Measurements from ENCODE around the gene STX1B.
"Not testable (repeated sequence)": the region's sequence is repeated elsewhere in the genome, so short reads cannot be mapped to it uniquely, and the experiment has no call there.

Gene STX1B

GRCh38 chr16:31010585-31011325 is at the start of gene STX1B:
STX1B (minus strand) TSS chr16:31010638; CDS start chr16:31010396, 242 bp downstream.
- no peak for DNase-seq (ENCODE audit: low spot score)

- no peak for DNase-seq (ENCODE audit: low spot score)
Observed at GRCh38 chr16:31055613-31056012, 45.2 kb upstream of the STX1B start.

- peak; percentile 81 for DNase-seq (ENCODE audit: low spot score)
Observed at GRCh38 chr16:31052114-31052513, 41.7 kb upstream of the STX1B start.

GRCh38 chr16:31050280-31051030 is 40.0 kb upstream of the STX1B start:
- DNase-seq (ENCODE audit: low spot score) = no peak

GRCh38 chr16:31043898-31044481 is 33.6 kb upstream of the STX1B start:
- no peak for DNase-seq (ENCODE audit: low spot score)

- no peak for DNase-seq (ENCODE audit: low spot score)
Observed at GRCh38 chr16:31043352-31043751, 32.9 kb upstream of the STX1B start.

GRCh38 chr16:31042866-31043265 is 32.4 kb upstream of the STX1B start:
- no peak for DNase-seq (ENCODE audit: low spot score)

GRCh38 chr16:31038993-31039392 is 28.6 kb upstream of the STX1B start:
- DNase-seq (ENCODE audit: low spot score) = no peak

- no peak for DNase-seq (ENCODE audit: low spot score)
Observed at GRCh38 chr16:31036691-31037090, 26.3 kb upstream of the STX1B start.

GRCh38 chr16:31033709-31034492 is 23.5 kb upstream of the STX1B start:
- DNase-seq (ENCODE audit: low spot score) = peak; percentile 100

- peak; percentile 99 for DNase-seq (ENCODE audit: low spot score)
Observed at GRCh38 chr16:31032736-31033708, 22.6 kb upstream of the STX1B start, which contains the start of gene STX4. STX4 (plus strand) TSS chr16:31033558; CDS start chr16:31033806, 248 bp downstream.

GRCh38 chr16:31031276-31031675 is 20.8 kb upstream of the STX1B start:
- no peak for DNase-seq (ENCODE audit: low spot score)

GRCh38 chr16:31029272-31029671 is 18.8 kb upstream of the STX1B start:
- DNase-seq (ENCODE audit: low spot score) = no peak

GRCh38 chr16:31025339-31025738 is 14.9 kb upstream of the STX1B start:
- no peak for DNase-seq (ENCODE audit: low spot score)

GRCh38 chr16:31023627-31024226 is 13.3 kb upstream of the STX1B start:
- DNase-seq (ENCODE audit: low spot score) = no peak

- DNase-seq (ENCODE audit: low spot score) = no peak
Observed at GRCh38 chr16:31023252-31023602, 12.8 kb upstream of the STX1B start.

GRCh38 chr16:31022544-31023251 is 12.3 kb upstream of the STX1B start:
- no peak for DNase-seq (ENCODE audit: low spot score)

- DNase-seq (ENCODE audit: low spot score) = no peak
Observed at GRCh38 chr16:31020536-31020935, 10.1 kb upstream of the STX1B start.

GRCh38 chr16:31017756-31018155 is 7.3 kb upstream of the STX1B start:
- DNase-seq (ENCODE audit: low spot score) = not testable (repeated sequence)

GRCh38 chr16:31016018-31016417 is 5.6 kb upstream of the STX1B start:
- DNase-seq (ENCODE audit: low spot score) = no peak
